Suprapubic skin (tissue), 4 donors: ENCODE measurements around the gene WNT9B.

ENCODE experiments used
- POLR2A ChIP-seq, 2 donors: fragments of 450-650 bp; IDR thresholded peaks; one replicate each; pipeline ENCODE4 v1.6.1; 2017; ENCODE audit warnings: antibody characterized with exemption in 2 of 2, mild to moderate bottlenecking in 2 of 2, moderate library complexity in 2 of 2
- POLR2AphosphoS5 ChIP-seq, 3 donors: sonication (generic); formaldehyde crosslinking; IDR thresholded peaks; one replicate each; pipeline ENCODE4 v1.6.1; 2017; ENCODE audit warnings: antibody characterized with exemption in 3 of 3
- TF ChIP-seq, protein P1 (sequence below), 2 donors: fragments of 200-600 bp in 1 of 2; fragments of 450-650 bp in 1 of 2; sonication (generic) in 1 of 2; IDR thresholded peaks; one replicate each; pipeline ENCODE4 v1.5.1; 2016 to 2019; ENCODE audit warnings: antibody characterized with exemption in 2 of 2, mild to moderate bottlenecking in 1 of 2, moderate library complexity in 1 of 2

DNA sequence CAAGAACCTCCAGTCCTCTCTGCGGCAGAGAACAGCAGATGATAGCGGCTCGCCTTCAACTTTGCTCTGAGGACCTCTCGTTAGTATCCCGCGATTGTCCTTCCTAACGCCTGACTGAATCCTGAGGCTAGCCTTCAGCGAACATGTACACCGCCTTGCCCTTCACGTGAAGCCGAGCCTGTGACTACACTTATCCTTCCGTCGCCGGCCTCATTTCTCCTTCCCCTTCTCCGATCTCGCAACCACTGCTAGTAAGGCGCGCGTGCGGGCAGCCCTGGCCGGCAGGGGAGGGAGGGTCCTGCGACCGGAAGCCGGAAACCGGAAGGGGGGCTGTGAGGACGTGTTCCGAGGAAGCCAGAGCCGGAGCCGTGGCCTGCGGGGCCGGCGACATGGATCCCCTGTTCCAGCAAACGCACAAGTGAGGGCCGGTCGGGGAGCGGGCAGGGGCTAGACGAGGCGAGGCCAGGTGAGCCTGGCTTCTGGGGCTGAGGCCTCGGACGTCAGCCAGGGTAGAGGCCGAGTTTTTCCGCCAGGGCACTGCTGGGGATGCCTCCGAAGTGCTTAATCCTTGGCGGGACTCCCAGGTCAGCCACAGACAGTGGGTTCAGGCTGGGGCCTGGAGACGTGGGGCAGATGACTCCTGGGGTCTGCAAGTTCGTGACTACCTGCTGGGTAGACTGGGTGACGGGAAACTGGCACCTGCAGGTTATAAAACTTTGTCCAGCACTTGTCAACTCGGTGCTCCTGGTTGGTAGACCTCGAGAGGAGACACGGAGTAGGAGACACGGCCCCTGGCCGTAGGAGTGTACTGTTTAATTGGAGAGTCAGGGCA, 71.6 kb downstream of the WNT9B start, which contains the start of gene GOSR2:
- TF ChIP-seq, protein P1, sequence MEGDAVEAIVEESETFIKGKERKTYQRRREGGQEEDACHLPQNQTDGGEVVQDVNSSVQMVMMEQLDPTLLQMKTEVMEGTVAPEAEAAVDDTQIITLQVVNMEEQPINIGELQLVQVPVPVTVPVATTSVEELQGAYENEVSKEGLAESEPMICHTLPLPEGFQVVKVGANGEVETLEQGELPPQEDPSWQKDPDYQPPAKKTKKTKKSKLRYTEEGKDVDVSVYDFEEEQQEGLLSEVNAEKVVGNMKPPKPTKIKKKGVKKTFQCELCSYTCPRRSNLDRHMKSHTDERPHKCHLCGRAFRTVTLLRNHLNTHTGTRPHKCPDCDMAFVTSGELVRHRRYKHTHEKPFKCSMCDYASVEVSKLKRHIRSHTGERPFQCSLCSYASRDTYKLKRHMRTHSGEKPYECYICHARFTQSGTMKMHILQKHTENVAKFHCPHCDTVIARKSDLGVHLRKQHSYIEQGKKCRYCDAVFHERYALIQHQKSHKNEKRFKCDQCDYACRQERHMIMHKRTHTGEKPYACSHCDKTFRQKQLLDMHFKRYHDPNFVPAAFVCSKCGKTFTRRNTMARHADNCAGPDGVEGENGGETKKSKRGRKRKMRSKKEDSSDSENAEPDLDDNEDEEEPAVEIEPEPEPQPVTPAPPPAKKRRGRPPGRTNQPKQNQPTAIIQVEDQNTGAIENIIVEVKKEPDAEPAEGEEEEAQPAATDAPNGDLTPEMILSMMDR (IDR thresholded peaks at IDR 0.05) = no peak
- TF ChIP-seq POLR2A (IDR thresholded peaks at IDR 0.05) = peak; percentile 58 to 92
- peak; percentile 19 to 94 (median 74) for TF ChIP-seq POLR2AphosphoS5 (IDR thresholded peaks at IDR 0.05)
